ENCODE data around the gene HDAC8.
"Not testable (repeated sequence)": the region's sequence is repeated elsewhere in the genome, so short reads cannot be mapped to it uniquely, and the experiment has no call there.

The HDAC8 gene

GRCh38 chrX:72449034-72449433 is 123.6 kb downstream of the HDAC8 start:
- DNase-seq, result not testable (repeated sequence)

GRCh38 chrX:72440764-72441163 is 131.9 kb downstream of the HDAC8 start:
- not testable (repeated sequence) for DNase-seq

- no peak for DNase-seq
These were observed 136.6 kb downstream of the HDAC8 start for GRCh38 chrX:72436010-72436409.

GRCh38 chrX:72430405-72430968 is 142.2 kb downstream of the HDAC8 start:
- no peak for DNase-seq

- DNase-seq, result no peak
These were observed 150.8 kb downstream of the HDAC8 start for GRCh38 chrX:72421797-72422196.

GRCh38 chrX:72409993-72410392 is 162.7 kb downstream of the HDAC8 start:
- DNase-seq, result no peak

- DNase-seq, result no peak
These were observed 163.8 kb downstream of the HDAC8 start for GRCh38 chrX:72408885-72409284.

- not testable (repeated sequence) for DNase-seq
These were observed 167.5 kb downstream of the HDAC8 start for GRCh38 chrX:72405136-72405535.

GRCh38 chrX:72402614-72403013 is 170.0 kb downstream of the HDAC8 start:
- no peak for DNase-seq

GRCh38 chrX:72399816-72400215 is 172.8 kb downstream of the HDAC8 start:
- no peak for DNase-seq

GRCh38 chrX:72396117-72396516 is 176.5 kb downstream of the HDAC8 start:
- no peak for DNase-seq

GRCh38 chrX:72395237-72395636 is 177.4 kb downstream of the HDAC8 start:
- DNase-seq, result no peak

GRCh38 chrX:72394518-72395170 is 178.0 kb downstream of the HDAC8 start:
- no peak for DNase-seq

GRCh38 chrX:72393836-72394517 is 178.7 kb downstream of the HDAC8 start:
- DNase-seq, result no peak

GRCh38 chrX:72392816-72393800 is 179.5 kb downstream of the HDAC8 start:
- no peak for DNase-seq

- DNase-seq, result no peak
These were observed 180.6 kb downstream of the HDAC8 start for GRCh38 chrX:72392042-72392441.

GRCh38 chrX:72387247-72387646 is 185.4 kb downstream of the HDAC8 start:
- no peak for DNase-seq

- no peak for DNase-seq
These were observed 190.4 kb downstream of the HDAC8 start for GRCh38 chrX:72382202-72382595.

GRCh38 chrX:72381439-72382201 is 191.0 kb downstream of the HDAC8 start:
- no peak for DNase-seq

- DNase-seq, result no peak
These were observed 196.5 kb downstream of the HDAC8 start for GRCh38 chrX:72376124-72376523.

GRCh38 chrX:72373136-72373535 is 199.5 kb downstream of the HDAC8 start:
- no peak for DNase-seq

- no peak for DNase-seq
These were observed 199.9 kb downstream of the HDAC8 start for GRCh38 chrX:72372735-72373134.
